HT1080 (cell line): ENCODE data around the gene HDAC7. TPM values are rescaled to one million over a fixed set of nuclear protein-coding genes. Genes with fewer than 3 reads are reported as not detected.

Experiments
- DNase-seq: peaks from one replicate; pipeline ENCODE4 v3.0.0-alpha.2; 2015; ENCODE audit warnings: low read depth
- total RNA-seq: library from RNA; depleted of rRNA; stranded (reverse); fragments of >200 nt; shearing (Covaris generic); gene quantifications from 2 replicates; pipeline ENCODE4 v1.2.3, GENCODE V29; 2014; rRNA removed

Gene HDAC7
- total RNA-seq, 1 experiment from 2014 or later = 40.0 TPM

- no peak for DNase-seq
Observed at GRCh38 chr12:47734725-47735480, 84.8 kb downstream of the HDAC7 start.

- no peak for DNase-seq
Observed at GRCh38 chr12:47733142-47733541, 86.6 kb downstream of the HDAC7 start.

Other genes with a start within 250 kb of the HDAC7 start
- 20.8 and 25.4 TPM in 2 replicates for gene RPAP3, start 113.9 kb downstream of the HDAC7 start, total RNA-seq
- not detected in 2 replicates for gene ENDOU, start 94.4 kb downstream of the HDAC7 start, total RNA-seq
- 3.7 and 4.1 TPM in 2 replicates for gene RAPGEF3, start 61.0 kb downstream of the HDAC7 start, total RNA-seq
- 11.7 and 13.3 TPM in 2 replicates for gene SLC48A1, start 46.7 kb downstream of the HDAC7 start, total RNA-seq
- 3.6 and 6.1 TPM in 2 replicates for gene VDR, start 85.1 kb upstream of the HDAC7 start, total RNA-seq
- 133 and 139 TPM in 2 replicates for gene TMEM106C, start 143.7 kb upstream of the HDAC7 start, total RNA-seq
- gene COL2A1, start 184.6 kb upstream of the HDAC7 start, total RNA-seq = 0.02 and 0.07 TPM in 2 replicates